Stimulated activated CD8-positive, alpha-beta memory T cell treated with anti-CD3 and anti-CD28 coated beads, Interleukin-4, amount 100 ng/mL, for 1 hour (primary cell): Measurements from ENCODE around the gene WNT7B.

ENCODE experiments used
- DNase-seq, 2 donors: peaks; one replicate each; pipeline ENCODE4 v3.0.0-alpha.2; 2020; ENCODE audit warnings: low read depth in 2 of 2, low spot score in 1 of 2

Gene WNT7B

GRCh38 chr22:45878051-45878781, 98.7 kb downstream of the WNT7B start:
- DNase-seq, result no peak

DNA sequence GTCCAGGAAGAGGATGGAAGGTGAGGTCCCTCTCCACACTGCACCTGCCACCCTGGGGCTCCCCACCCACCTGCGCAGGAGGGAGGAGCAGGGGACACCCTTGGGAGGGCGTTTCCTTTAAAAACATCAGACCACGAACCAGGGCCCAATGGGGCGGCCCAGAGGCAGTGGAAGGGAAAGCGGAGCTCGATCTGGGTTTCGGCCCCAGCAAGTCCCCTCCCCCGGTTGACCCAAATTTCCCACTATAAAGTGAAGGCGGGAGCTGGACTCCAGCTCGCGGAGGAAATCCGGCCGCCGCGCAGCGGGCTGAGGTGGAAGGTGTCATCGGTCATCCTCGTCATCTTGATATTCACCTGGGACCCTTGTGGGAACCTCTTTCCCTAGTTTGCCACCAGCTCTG, 99.3 kb downstream of the WNT7B start:
- DNase-seq, result no peak

GRCh38 chr22:45877036-45877380, 100.0 kb downstream of the WNT7B start:
- DNase-seq, result no peak

- DNase-seq, result no peak
Measured at GRCh38 chr22:45876136-45877035, 100.6 kb downstream of the WNT7B start.

- DNase-seq, result no peak
Measured at GRCh38 chr22:45872659-45873263, 104.2 kb downstream of the WNT7B start.

GRCh38 chr22:45871721-45872120, 105.2 kb downstream of the WNT7B start:
- no peak for DNase-seq
